Subcutaneous adipose tissue (tissue), 4 donors: ENCODE data around the gene GLIPR1. TPM values are rescaled to one million over a fixed set of nuclear protein-coding genes. Genes with fewer than 3 reads are reported as not detected.

Experiments used
- total RNA-seq, 4 donors: library from RNA; depleted of rRNA; stranded (reverse); fragments of >200 nt; gene quantifications; one replicate each; pipeline ENCODE4 v1.1.0, GENCODE V29; 2016
- TF ChIP-seq, protein P1 (sequence below): fragments of 450-650 bp; IDR thresholded peaks from one replicate; pipeline ENCODE4 v1.5.1; 2016; ENCODE audit warnings: low read depth, mild to moderate bottlenecking, control low read depth, antibody characterized with exemption, moderate library complexity

Gene GLIPR1
- total RNA-seq, 4 donors from 2014 or later = 8.9 to 82.6 (median 24.2) TPM

DNA sequence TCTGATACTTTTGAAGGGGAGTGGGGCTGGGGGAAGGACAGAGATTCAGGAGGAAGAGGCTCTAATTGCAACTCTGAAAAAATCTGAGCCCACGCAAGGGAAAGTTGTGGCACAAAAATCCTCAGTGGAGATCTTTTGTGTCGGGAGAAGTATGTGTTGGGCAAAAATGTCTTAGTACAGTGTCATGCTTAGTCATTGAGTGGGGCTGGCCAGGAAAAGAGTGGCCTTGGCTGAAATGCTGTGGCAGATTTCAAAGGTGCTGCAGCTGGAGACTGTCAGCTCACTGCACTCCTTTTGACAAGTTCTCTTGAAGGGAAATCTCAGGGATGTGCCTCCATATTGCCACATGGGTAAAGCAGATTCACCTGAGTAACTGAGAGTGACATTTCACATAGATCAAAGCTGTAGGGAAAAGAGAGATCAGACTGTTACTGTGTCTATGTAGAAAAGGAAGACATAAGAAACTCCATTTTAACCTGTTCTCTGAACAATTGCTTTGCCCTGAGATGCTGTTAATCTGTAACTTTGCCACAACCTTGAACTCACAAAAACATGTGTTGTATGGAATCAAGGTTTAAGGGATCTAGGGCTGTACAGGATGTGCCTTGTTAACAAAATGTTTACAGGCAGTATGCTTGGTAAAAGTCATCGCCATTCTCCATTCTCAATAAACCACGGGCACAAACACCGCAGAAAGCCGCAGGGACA, 36.0 kb upstream of the GLIPR1 start:
- TF ChIP-seq, protein P1, sequence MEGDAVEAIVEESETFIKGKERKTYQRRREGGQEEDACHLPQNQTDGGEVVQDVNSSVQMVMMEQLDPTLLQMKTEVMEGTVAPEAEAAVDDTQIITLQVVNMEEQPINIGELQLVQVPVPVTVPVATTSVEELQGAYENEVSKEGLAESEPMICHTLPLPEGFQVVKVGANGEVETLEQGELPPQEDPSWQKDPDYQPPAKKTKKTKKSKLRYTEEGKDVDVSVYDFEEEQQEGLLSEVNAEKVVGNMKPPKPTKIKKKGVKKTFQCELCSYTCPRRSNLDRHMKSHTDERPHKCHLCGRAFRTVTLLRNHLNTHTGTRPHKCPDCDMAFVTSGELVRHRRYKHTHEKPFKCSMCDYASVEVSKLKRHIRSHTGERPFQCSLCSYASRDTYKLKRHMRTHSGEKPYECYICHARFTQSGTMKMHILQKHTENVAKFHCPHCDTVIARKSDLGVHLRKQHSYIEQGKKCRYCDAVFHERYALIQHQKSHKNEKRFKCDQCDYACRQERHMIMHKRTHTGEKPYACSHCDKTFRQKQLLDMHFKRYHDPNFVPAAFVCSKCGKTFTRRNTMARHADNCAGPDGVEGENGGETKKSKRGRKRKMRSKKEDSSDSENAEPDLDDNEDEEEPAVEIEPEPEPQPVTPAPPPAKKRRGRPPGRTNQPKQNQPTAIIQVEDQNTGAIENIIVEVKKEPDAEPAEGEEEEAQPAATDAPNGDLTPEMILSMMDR = no peak

DNA sequence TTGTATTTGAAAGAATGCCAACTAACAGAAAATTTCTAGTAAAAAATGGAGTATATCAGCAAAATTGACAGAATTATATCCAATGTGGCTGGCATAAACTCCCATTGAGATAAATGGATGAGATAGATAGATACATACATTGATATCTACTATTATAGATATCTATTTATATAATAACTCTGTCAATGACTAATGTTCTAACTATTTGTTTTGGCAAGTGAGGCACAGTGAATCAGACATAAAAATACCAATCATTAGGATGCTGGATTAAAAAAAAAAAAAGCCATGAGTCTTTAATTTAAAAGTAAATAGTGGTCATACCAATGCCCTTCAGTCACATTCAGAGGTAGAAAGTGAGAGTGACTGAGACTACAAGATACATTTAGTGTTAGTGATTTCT, 33.7 kb upstream of the GLIPR1 start:
- TF ChIP-seq, protein P1 = no peak

DNA sequence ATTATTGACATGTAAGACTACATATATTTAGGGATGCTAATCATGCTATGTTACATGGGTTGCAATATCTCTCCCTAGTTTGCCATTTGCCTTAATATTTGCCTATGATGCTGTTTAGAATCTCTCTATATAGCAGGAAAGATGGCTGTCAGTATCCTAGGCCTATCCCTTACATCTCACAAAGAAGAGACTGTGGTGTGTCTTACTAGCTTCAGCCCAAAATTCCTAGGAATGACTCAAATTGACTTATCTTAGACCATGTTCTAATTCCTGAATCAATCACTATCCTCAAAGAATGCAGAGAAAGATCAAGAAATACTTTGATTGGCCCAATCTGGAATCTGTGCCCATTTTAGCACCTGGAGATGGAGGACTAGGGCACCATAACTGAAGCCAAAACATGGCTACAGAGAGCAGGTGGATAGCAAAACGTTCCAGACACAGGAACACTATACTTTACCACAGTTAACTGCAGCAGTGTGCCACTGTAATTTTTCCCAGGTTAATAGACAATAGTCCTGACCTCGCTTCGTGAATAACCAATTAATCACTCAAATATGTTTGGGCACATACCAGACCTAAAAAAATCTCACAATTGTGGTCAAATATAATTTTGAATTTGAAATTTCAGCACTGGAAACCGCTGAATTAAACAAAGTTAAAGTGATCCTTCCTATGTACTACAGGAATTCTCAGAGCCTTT, 32.7 kb upstream of the GLIPR1 start:
- TF ChIP-seq, protein P1 = no peak

DNA sequence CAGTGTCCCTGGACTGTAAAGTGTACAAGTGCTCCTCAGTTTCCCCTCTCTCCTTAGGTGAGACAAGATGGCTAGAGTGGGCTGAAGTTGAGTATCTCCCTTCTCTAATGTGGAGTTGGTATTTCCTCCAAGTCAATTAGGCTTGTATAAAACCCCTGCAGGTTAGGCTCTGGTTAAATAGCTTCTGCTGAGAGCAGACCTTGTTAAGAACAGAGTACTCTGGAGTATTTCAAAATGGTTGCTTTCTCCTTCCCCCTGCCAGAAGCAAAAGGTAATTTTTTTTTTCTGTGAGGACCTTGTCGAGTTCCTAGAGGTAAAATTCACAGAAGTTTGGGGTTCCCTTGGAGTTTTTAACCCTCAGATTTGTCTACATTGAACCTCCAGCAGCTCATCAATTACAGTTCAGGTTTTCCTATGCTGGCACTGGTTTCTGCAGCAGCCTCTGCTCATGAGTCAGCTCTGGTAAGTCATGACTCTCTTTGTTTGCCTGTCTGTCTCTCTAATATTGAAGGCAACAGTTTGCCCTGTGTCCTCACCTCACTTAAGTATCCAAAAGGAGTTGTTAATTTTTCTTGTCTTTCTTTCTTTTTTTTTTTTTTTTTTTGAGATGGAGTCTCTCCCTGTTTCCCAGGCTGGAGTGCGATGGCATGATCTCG, 27.8 kb upstream of the GLIPR1 start:
- TF ChIP-seq, protein P1 = no peak

DNA sequence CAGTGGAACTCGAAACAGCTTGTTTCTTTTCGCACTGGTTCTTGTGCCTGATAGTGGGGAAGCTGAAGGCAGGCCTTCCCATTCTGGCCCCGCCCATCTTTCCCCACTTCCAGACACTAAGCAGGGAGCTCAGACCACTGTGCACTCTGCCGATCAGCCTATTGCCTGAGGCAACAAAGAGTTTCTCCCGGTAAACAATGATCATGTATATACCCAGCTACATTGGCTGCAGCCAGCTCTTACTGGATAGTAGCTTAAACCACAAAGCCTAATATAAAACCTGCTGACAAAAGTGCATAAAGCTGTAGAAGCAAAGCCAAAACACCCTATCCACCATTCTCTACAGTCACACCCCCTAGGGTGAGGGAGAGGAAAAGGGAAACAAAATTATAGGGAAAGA, 24.7 kb upstream of the GLIPR1 start:
- TF ChIP-seq, protein P1 = no peak

DNA sequence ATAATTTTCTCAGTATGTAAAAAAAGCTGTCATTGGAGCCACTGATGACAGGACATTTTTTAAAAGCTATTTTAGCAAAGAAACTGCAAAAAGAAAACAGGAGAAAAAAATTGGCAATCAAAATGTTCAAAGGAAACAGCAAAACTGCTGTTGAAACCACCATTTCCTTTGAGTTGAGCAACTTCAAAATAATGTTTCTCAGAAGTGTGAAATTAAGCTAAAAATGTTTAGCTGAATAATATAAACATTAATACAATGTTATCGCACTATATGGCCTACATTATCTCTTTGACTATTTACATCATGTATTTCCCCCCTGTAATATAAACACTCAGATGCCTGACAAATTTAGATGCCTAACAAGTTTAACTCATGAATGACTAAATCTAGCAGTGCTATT, 23.4 kb upstream of the GLIPR1 start:
- TF ChIP-seq, protein P1 = no peak

DNA sequence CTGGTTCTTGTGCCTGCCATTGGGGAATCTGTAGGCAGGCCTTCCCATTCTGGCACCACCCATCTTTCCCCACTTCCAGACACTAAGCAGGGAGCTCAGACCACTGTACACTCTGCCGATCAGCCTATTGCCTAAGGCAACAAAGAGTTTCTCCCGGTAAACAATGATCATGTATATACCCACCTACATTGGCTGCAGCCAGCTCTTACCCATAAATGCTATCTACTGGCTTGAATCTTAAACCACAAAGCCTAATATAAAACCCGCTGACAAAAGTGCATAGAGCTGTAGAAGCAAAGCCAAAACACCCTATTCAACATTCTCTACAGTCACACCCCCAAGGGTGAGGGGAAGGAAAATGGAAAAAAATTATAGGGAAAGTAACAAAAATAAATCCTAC, 20.8 kb upstream of the GLIPR1 start:
- TF ChIP-seq, protein P1 = no peak
